Smooth muscle cell of the pulmonary artery (primary cell): ENCODE data around the gene SCN3A. TPM values are rescaled to one million over a fixed set of nuclear protein-coding genes. Genes with fewer than 3 reads are reported as not detected.

ENCODE experiments used
- total RNA-seq: library from RNA; depleted of rRNA; stranded (reverse); fragments of >200 nt; gene quantifications from 2 replicates; pipeline ENCODE4 v1.2.3, GENCODE V29; 2014

SCN3A gene
- total RNA-seq, result 0.40 and 0.85 TPM in 2 replicates

DNA sequence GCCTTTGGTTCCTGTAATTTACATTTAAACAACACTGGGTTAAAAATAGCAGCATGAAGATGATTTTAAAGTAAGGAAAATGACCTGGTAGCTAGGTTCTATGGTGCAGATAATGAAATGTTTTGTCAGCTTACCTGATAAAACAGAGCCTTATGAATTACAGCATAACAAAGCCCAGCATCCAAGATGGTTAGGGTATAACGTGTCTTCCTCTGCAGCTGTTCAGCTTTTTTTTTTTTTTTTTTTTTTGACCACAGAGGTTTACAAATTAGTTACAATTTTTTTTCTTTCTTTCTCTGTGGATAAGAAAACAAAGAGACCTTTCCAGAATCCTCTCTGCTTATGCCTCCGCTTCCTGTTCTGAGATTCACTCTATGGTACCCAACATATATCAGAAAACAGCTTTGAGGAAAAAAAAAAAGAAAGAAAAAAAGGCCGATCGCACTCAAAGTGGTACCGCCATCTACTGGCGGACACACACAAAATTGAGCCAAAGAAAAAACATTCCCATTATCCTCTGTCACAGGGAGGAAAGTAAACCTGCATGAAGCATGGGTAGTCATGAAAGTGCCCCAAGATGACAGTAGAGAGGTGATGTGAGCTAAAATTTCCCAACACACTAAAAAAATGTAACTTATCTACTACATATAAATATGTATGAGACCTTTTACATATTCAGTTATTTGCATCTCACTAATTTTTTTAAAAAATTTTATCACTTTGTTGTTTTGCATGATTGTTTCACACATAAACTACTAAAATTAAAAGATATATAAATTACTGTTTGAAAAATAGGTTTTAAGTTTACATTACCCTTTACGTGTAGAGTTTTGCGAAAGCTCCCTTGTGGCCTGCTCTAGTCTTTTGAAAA lies at the start of gene SCN3A:
Gene SCN3A (minus strand): TSS at position 362 of the 871 bp plus-strand sequence. CDS start 27,656 bp downstream, outside the sequence.

DNA sequence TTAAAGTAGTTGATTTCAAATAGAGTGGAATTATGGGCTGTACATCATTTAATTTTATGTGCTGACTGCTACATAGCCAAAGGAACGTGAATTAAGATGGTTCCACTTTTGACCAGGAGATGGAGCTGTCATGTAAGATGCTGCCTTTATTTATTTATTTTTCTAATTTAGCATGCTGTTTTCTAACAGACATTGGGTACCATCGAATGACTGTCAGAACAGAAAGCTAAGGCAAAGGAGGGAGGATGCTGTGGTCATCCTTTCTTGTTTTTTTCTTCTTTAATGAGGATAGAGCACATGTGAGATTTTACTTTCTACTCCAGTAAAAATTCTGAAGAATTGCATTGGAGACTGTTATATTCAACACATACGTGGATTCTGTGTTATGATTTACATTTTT lies 35.4 kb upstream of the SCN3A start, which contains the start of gene SCN2A:
Gene SCN2A (plus strand): TSS at position 185 of the 400 bp plus-strand sequence. CDS start 56,410 bp downstream, outside the sequence.

Other genes with a start within 250 kb of the SCN3A start
- 0.13 and 0.83 TPM in 2 replicates for gene SLC38A11, start 248.5 kb downstream of the SCN3A start, total RNA-seq
- 1.8 and 2.7 TPM in 2 replicates for gene SCN2A, start 35.4 kb upstream of the SCN3A start, total RNA-seq